HG03460 (cell line): ENCODE results near the gene NOTCH4.

ENCODE experiments used
- ATAC-seq: cut with Tn5 transposase; IDR thresholded peaks from one replicate; pipeline ENCODE4 v1.9.1; 2021; ENCODE audit not compliant: unreplicated experiment

The NOTCH4 gene

GRCh38 chr6:32183030-32183429, 40.8 kb downstream of the NOTCH4 start:
- no peak for ATAC-seq

- ATAC-seq = no peak
These were observed 41.3 kb downstream of the NOTCH4 start for GRCh38 chr6:32182555-32182981.

- ATAC-seq = no peak
These were observed 41.8 kb downstream of the NOTCH4 start for GRCh38 chr6:32181915-32182529.

DNA sequence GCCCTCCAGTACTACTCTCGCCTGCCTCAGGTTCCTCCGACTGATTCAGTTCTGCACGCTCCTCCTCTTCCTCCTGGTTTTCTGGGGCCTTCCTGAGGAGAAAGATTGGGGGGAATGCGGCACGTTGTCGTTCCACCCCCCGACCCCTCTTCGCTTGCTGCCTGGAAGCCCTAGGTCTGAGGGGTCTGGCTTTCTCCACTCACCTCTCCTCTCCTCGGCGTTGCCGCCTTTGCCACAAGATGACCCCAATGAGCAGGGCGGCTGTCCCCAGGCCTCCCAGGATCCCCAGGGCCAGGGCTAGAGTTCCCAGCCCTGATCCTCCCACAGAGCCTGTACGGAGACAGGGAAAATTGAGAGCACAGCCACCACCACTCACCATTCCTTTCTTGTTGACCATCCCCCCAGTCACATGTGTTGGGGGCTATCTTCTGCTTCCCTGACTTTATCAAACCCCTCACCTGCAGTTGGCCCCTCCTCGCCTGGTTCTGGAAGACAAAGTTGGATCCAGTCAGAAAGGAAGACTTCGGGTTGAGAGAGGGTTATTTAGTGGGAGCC, 42.6 kb downstream of the NOTCH4 start:
- no peak for ATAC-seq

- no peak for ATAC-seq
These were observed 44.0 kb downstream of the NOTCH4 start for GRCh38 chr6:32179766-32180405.

DNA sequence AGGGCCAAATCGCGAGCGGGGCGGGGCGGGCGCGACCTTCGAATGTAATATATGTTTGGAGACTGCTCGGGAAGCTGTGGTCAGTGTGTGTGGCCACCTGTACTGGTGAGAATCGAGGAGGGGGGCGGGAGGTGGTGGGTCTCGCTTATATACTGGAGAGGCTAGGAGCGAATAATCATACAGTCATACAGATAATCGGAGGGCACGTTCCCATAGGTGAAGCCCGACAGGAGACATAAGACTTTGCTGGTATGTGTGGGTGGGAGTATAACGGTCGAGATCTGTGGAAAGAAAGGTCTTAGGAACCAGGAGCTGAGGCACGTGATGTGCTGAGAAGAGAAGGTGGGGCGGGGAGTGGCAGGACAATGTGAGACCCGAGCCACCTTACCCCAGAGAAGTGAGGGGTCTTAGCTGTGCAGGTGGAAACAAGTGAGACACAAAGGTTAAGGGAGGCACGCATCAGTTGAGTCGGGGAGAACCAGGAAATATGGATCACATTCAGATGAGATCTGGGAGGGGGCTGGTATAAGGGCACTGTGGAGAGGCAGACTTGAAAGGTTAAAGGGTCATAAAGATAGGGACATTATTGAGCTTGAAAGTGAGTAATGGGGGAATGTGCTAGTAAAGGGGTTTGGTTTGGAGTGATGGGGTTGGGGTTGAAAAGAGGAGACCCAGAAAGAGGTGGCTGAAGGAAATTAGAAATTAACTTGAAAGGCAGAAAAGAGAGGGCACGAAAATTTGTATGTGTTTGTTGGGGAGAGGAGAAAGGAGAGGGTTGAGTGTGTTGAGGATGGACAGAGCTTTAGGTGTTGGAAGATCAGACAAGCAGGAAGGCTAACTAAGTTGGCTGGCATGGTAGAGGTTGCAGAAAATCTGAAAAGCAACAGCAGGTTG, 45.1 kb downstream of the NOTCH4 start:
- ATAC-seq = no peak

- ATAC-seq = peak; percentile 77
These were observed 45.9 kb downstream of the NOTCH4 start, which contains the start of gene RNF5 for GRCh38 chr6:32177788-32178546. Gene RNF5 (plus strand): TSS chr6:32178405. CDS start chr6:32178512, 107 bp downstream.

GRCh38 chr6:32177183-32177787, 46.6 kb downstream of the NOTCH4 start:
- ATAC-seq = no peak

- ATAC-seq = no peak
These were observed 47.2 kb downstream of the NOTCH4 start for GRCh38 chr6:32176476-32177182.

DNA sequence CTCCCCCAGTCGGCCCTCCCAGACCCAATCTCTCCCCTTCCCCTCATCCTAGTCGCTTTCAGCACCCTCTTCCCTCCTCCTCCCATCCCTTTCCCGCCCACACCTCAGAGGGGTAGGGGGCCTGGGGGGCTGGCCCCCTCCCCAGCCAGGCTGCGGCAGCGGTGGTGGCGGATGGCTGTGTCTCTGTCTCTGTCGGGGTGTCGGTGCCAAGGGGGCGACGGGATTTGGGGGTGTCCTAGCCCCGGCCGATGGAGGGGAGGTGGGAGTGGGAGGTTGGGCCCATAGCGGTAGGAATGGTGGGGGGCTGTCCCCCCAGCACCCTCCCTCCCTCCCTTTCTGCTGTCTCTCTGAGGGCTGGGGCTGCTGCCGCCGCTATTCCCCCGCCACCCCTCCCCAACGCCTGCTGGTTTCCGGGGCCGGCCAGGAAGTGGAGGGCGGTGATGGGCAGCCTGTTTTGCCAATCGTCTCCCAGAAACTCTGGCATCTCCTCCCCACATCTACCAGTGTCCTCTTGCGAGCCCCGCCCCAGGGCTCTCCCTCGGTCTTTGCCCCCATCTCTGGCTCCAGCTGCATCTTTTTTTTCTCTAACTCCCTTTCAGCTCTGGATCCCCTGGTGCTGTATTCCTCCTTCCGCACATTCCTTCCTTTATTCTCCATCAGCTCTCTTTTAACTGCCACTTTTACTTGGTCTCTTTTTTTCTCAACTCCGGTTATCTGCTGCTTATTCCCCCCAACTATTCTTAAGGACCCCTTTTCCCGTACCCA, 48.0 kb downstream of the NOTCH4 start, which contains the start of gene AGPAT1:
TSS of gene AGPAT1 (minus strand) at position 374 of the 765 bp plus-strand sequence. CDS start 4,588 bp downstream, outside the sequence.
- peak; percentile 40 for ATAC-seq

DNA sequence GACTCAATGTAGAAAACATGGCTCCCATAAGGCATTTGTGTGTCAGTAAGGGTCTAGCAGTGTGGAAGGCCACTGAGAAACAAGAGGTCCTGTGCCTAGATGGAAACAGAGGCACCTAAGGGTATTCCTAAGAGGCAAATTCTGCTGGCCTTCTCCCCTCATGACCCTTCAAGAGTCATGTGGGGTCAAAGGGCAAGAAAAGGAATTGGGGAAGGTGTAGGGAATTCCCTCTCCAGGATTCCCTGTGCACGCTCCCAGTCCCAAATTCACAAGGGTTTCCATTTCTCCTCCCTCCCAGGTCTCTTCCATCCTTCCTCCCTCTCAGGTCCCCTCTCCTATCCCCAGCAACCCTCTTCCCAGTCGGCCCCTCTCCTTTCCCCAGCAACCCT, 48.6 kb downstream of the NOTCH4 start:
- ATAC-seq = no peak

DNA sequence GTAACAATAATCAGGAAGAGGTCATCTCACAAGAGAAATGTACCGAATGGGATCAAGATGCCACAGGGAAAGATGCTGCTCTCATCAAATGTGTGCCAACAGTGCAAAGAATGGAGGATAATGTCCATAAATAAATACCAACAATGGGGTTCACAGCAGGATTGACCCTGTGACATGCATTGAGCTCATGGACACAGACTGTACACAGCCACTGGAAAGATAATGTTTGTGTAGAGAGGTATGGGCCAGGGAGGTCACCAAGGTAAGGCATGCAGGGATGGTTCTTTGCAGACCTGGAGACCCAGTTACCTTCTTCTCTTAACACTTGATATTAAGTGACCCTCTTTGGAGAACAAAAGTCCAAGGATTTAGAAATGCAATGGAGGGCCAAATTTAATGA, 49.5 kb downstream of the NOTCH4 start:
- no peak for ATAC-seq

DNA sequence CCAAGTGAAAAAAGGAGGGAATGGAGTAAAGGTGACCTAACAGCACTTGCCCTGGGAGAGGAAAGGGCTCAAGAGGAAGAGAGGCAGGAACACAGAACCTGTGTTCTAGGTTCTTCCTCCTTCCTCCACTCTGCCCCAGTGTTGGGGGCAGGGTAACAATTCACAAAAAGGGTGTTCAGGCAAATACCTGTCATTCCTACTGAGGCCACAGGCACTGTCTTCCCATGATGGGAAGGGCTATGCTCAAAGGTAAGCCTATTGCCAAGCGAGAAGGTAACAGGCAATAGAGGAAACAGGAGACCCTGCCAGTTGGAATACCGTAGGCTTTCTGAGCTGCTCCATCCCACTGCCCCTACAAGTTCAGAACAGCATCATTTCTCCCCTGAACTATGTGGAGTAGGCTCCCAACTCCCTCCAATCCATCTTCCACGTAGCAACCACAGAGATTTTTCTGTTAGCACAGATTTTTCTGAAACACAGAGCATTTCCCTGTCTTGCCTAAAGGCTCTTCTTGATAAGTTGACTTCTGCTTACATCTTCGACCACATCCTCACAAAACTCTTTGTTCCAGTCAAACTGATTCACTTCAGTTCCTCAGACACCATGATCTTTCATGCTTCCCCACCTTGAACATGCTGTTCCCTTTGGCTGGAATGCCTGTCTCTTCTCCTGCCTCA, 50.7 kb downstream of the NOTCH4 start:
- ATAC-seq = no peak

- no peak for ATAC-seq
These were observed 52.6 kb downstream of the NOTCH4 start for GRCh38 chr6:32171234-32171633.

- ATAC-seq = no peak
These were observed 53.6 kb downstream of the NOTCH4 start for GRCh38 chr6:32170294-32170693.

GRCh38 chr6:32168807-32169591, 54.9 kb downstream of the NOTCH4 start:
- no peak for ATAC-seq

- ATAC-seq = no peak
These were observed 55.5 kb downstream of the NOTCH4 start for GRCh38 chr6:32168350-32168749.
